ENCODE results near the gene TSPAN18. TPM values are rescaled to one million over a fixed set of nuclear protein-coding genes. Genes with fewer than 3 reads are reported as not detected.
A peak's percentile ranks its signal among the peaks of the same experiment; 100 is the strongest.

The TSPAN18 gene
- total RNA-seq, 1 experiment from 2014 or later: 0.77 TPM

DNA sequence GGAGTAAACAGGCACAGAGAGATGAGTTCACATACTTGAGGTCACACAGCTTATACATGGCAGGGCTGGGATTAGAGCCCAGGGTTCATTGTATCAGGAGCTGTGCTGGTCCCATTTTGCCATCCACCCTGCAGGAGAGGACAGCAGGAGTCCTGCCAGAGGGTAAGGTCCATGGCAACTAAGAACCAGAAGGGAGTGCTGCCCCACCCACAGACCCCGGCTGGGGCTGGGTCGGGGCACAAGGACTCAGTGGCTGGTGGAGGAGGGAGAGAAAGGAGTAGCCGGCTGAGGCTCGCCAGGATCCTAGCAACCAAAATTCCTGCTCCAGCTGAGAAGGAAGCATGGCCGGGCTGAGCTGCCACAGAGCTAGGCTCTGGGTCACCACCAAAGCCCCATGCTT, 249.8 kb downstream of the TSPAN18 start:
- Mint-ChIP-seq H3K27ac (ENCODE audit: low read depth, unreplicated experiment) (no peak overlapping the region), H3K4me3 (ENCODE audit: unreplicated experiment) (no peak overlapping the region), H3K9me3 (ENCODE audit: unreplicated experiment) (no peaks in the 10 kb centered on the region), H3K4me1 (ENCODE audit: insufficient read depth, unreplicated experiment) (peaks cover 10% of the 10 kb centered on the region), H3K36me3 (ENCODE audit: insufficient read depth, unreplicated experiment) (no peaks in the 10 kb centered on the region), H3K27me3 (ENCODE audit: insufficient read depth, unreplicated experiment) (no peaks in the 10 kb centered on the region)
- DNase-seq (ENCODE audit: unreplicated experiment): no peak
- no TSS peak for BruUV-seq (replicated peaks)
- intact Hi-C loops (cut with micrococcal nuclease): no loop called here
- POLR2A ChIA-PET: no interaction called here
- CTCF ChIA-PET: interaction anchor here (0.6 to 1.3 kb wide), 6 partner anchors 8 to 262 kb away, joined by 3 to 6 read pairs (median 3); no protein-coding TSS in a partner anchor
- TF ChIP-seq, protein P1, sequence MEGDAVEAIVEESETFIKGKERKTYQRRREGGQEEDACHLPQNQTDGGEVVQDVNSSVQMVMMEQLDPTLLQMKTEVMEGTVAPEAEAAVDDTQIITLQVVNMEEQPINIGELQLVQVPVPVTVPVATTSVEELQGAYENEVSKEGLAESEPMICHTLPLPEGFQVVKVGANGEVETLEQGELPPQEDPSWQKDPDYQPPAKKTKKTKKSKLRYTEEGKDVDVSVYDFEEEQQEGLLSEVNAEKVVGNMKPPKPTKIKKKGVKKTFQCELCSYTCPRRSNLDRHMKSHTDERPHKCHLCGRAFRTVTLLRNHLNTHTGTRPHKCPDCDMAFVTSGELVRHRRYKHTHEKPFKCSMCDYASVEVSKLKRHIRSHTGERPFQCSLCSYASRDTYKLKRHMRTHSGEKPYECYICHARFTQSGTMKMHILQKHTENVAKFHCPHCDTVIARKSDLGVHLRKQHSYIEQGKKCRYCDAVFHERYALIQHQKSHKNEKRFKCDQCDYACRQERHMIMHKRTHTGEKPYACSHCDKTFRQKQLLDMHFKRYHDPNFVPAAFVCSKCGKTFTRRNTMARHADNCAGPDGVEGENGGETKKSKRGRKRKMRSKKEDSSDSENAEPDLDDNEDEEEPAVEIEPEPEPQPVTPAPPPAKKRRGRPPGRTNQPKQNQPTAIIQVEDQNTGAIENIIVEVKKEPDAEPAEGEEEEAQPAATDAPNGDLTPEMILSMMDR (IDR thresholded peaks at IDR 0.05; ENCODE audit: unreplicated experiment): no peak

DNA sequence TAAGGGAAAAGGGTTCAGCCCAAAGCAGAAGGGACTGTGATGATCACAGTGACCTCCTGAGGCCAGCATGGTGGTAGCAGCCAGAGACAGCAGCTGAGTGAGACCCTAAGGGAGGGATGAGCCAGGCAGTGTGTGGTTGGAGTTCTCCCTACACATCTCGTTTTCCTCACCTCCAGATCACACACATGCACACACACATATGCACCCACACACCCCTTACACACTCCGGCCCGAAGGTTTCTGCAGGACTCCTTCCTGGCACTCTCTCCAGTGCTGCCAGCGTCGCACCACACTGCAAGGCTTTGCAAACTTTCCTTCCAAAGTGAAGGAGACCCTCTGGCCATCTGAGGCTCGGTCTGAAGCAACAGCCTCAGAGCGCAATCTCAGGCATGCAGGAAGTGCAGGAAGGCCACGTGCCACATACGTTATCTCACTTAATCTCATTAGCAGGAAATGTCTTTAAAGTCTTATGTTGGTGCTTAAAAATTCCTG, 250.8 kb downstream of the TSPAN18 start:
- peaks cover 10% of the 10 kb centered on the region for H3K4me1 Mint-ChIP-seq (ENCODE audit: insufficient read depth, unreplicated experiment)
- ChIA-PET POLR2A (interaction anchor here (0.6 kb wide), 1 partner anchor 188 kb away, joined by 6 read pairs; no protein-coding TSS in a partner anchor), CTCF (interaction anchor here (0.6 to 1.3 kb wide), 2 partner anchors 11 to 66 kb away, joined by 3 to 6 read pairs; no protein-coding TSS in a partner anchor)
- H3K36me3 Mint-ChIP-seq (ENCODE audit: insufficient read depth, unreplicated experiment): no peaks in the 10 kb centered on the region
- no peak for DNase-seq (ENCODE audit: unreplicated experiment)
- no TSS peak for BruUV-seq (replicated peaks)
- H3K9me3 Mint-ChIP-seq (ENCODE audit: unreplicated experiment): no peaks in the 10 kb centered on the region
- H3K4me3 Mint-ChIP-seq (ENCODE audit: unreplicated experiment): no peak overlapping the region
- no peak overlapping the region for H3K27ac Mint-ChIP-seq (ENCODE audit: low read depth, unreplicated experiment)
- H3K27me3 Mint-ChIP-seq (ENCODE audit: insufficient read depth, unreplicated experiment): no peaks in the 10 kb centered on the region
- TF ChIP-seq, protein P1 (IDR thresholded peaks at IDR 0.05; ENCODE audit: unreplicated experiment): peak; percentile 3
- intact Hi-C loops (cut with micrococcal nuclease): no loop called here

DNA sequence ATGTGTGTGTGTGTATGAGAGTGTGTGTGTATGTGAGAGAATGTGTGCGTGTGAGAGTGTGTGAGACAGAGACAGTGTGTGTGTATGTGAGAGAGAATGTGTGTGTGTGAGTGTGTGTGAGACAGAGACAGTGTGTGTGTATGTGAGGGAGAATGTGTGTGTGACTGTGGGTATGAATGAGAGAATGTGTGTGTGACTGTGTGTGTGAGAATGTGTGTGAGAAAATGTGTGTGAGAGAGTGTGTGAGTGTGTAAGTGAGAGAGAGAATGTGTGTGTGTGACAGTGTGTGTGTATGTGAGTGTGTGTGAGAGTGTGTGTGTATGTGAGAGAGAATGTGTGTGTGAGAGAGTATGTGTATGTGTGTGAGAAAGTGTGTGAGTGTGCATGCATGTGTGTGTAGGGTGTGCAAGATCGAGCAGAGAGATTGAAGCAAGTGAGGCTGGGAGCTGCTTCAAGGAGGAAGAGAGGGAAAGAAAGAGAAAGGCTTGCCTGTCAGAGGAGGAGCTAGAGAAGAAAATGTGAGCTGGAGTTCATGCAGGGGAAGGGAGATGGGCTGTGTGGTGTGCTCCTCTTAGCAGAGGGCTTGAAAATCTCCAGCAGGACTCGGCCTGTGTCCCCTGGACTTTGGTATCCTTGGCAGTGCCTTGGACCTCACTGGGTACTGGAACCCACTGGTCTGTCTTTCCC, 251.7 kb downstream of the TSPAN18 start:
- H3K4me1 Mint-ChIP-seq (ENCODE audit: insufficient read depth, unreplicated experiment): peaks cover 10% of the 10 kb centered on the region
- TF ChIP-seq, protein P1 (IDR thresholded peaks at IDR 0.05; ENCODE audit: unreplicated experiment): no peak
- no peak overlapping the region for H3K27ac Mint-ChIP-seq (ENCODE audit: low read depth, unreplicated experiment)
- H3K9me3 Mint-ChIP-seq (ENCODE audit: unreplicated experiment): no peaks in the 10 kb centered on the region
- DNase-seq (ENCODE audit: unreplicated experiment): no peak
- CTCF ChIA-PET: interaction anchor here (0.6 kb wide), 1 partner anchor 21 kb away, joined by 3 read pairs; no protein-coding TSS in a partner anchor
- no TSS peak for BruUV-seq (replicated peaks)
- intact Hi-C loops (cut with micrococcal nuclease): no loop called here
- H3K36me3 Mint-ChIP-seq (ENCODE audit: insufficient read depth, unreplicated experiment): no peaks in the 10 kb centered on the region
- H3K27me3 Mint-ChIP-seq (ENCODE audit: insufficient read depth, unreplicated experiment): no peaks in the 10 kb centered on the region
- POLR2A ChIA-PET: interaction anchor here (1.2 to 1.4 kb wide), 3 partner anchors 10 to 68 kb away, joined by 3 to 8 read pairs (median 3); no protein-coding TSS in a partner anchor
- H3K4me3 Mint-ChIP-seq (ENCODE audit: unreplicated experiment): no peak overlapping the region

DNA sequence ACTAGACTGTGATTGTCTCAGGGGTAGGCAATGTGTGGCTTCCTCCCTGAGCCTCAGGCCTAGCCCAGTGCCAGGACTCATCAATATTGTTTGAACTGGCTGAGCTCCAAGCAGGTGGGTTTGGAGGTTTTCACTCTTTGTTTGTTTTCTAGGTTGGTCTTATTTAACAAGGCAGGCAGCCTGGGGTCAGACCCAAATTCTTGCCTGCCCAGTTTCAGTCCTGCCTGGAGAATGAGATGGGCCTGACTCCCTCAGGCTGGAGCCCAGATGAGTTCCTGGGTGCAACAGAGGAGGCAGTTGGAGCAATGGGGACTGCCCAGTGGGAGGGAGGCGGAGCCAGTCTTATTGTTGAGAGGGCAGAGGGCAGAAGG, 252.2 kb downstream of the TSPAN18 start:
- BruUV-seq (replicated peaks): no TSS peak
- H3K36me3 Mint-ChIP-seq (ENCODE audit: insufficient read depth, unreplicated experiment): no peaks in the 10 kb centered on the region
- H3K9me3 Mint-ChIP-seq (ENCODE audit: unreplicated experiment): no peaks in the 10 kb centered on the region
- H3K27ac Mint-ChIP-seq (ENCODE audit: low read depth, unreplicated experiment): no peak overlapping the region
- CTCF ChIA-PET: interaction anchor here (0.6 kb wide), 2 partner anchors 21 to 580 kb away, joined by 3 read pairs; no protein-coding TSS in a partner anchor
- intact Hi-C loops (cut with micrococcal nuclease): no loop called here
- H3K4me1 Mint-ChIP-seq (ENCODE audit: insufficient read depth, unreplicated experiment): peaks cover 10% of the 10 kb centered on the region
- TF ChIP-seq, protein P1 (IDR thresholded peaks at IDR 0.05; ENCODE audit: unreplicated experiment): no peak
- H3K4me3 Mint-ChIP-seq (ENCODE audit: unreplicated experiment): no peak overlapping the region
- DNase-seq (ENCODE audit: unreplicated experiment): peak; percentile 49
- POLR2A ChIA-PET: interaction anchor here (1.2 to 1.4 kb wide), 3 partner anchors 10 to 67 kb away, joined by 3 to 8 read pairs (median 3); no protein-coding TSS in a partner anchor
- H3K27me3 Mint-ChIP-seq (ENCODE audit: insufficient read depth, unreplicated experiment): no peaks in the 10 kb centered on the region

Measured in MCF 10A (cell line).